Activated CD8-positive, alpha-beta memory T cell treated with anti-CD3 and anti-CD28 coated beads, Interleukin-2, amount 10 ng/mL, durations not matched to agents 7 days and 5 days (primary cell): ENCODE measurements around the gene FGGY. TPM values are rescaled to one million over a fixed set of nuclear protein-coding genes. Genes with fewer than 3 reads are reported as not detected.

Source experiments
- ATAC-seq: fragments of 150-1000 bp; cut with Tn5 transposase; one replicate; pipeline ENCODE4 v1.10.0; 2021; ENCODE audit warnings: moderate library complexity
- CTCF ChIA-PET: fragments of 350-600 bp; sonication (Branson Sonifier 250); formaldehyde crosslinking; loops from one replicate; lab custom pipeline; 2021; ENCODE audit warnings: antibody characterized with exemption; lab: Charles Lee
- DNase-seq: peaks from one replicate; pipeline ENCODE4 v3.0.0-alpha.2; 2020
- H3K27ac Mint-ChIP-seq: one replicate; pipeline ENCODE4 v1.8.0; 2021; ENCODE audit warnings: mild to moderate bottlenecking, mixed read lengths
- H3K27me3 Mint-ChIP-seq: one replicate; pipeline ENCODE4 v1.8.0; 2021; ENCODE audit warnings: mixed read lengths
- H3K36me3 Mint-ChIP-seq: one replicate; pipeline ENCODE4 v1.8.0; 2021; ENCODE audit warnings: mild to moderate bottlenecking, mixed read lengths
- H3K4me1 Mint-ChIP-seq: one replicate; pipeline ENCODE4 v1.8.0; 2021; ENCODE audit warnings: mixed read lengths
- H3K4me3 Mint-ChIP-seq: one replicate; pipeline ENCODE4 v1.8.0; 2021; ENCODE audit warnings: mild to moderate bottlenecking, moderate library complexity, mixed read lengths
- H3K9me3 Mint-ChIP-seq: one replicate; pipeline ENCODE4 v1.8.0; 2022; ENCODE audit warnings: low read depth, mixed read lengths
- total RNA-seq, 2 experiments: library from RNA; stranded (reverse); gene quantifications; one replicate each; pipeline ENCODE4 v1.2.3, GENCODE V29; 2021

Gene FGGY
- total RNA-seq, 2 experiments from 2014 or later, result 15.8 to 16.7 TPM

DNA sequence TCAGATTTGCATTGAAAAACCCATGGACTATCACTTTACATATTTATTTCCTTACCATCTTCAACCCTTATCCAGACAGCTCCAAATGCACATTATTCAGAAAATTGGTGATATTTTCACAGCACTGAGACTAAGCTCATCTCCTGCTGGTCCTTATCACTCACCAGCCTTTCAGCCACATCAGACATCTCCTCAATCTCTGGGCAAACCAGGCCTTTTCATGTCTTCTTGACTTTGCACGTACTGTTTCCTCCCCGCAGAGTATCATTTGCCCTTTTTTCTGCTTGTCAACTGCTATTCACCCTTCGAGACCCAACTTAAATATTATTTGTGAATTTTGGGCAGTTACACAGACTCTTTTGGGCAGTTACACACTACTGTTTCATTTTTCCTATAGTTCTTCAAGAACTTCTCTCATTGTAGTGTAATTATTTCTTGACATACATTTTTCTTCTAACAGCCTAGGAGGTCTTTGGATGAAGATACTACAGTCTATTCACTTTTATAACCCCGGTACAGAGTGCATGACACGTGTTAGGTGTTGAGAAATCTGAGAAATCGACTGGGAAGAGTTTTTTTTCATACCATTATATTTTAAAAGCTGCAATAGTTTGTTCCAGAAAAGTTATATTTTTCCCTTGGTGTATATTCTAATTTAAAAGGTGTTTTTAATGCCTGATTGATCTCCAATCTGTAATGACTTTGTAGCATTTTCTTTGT lies 98.0 kb downstream of the FGGY start:
- ATAC-seq, result no peak
- Mint-ChIP-seq H3K36me3 (no peaks in the 10 kb centered on the region), H3K9me3 (no peaks in the 10 kb centered on the region), H3K4me1 (peaks cover 31% of the 10 kb centered on the region), H3K27me3 (no peaks in the 10 kb centered on the region), H3K4me3 (no peak overlapping the region), H3K27ac (no peak overlapping the region)
- no peak for DNase-seq
- CTCF ChIA-PET, result no interaction called here

DNA sequence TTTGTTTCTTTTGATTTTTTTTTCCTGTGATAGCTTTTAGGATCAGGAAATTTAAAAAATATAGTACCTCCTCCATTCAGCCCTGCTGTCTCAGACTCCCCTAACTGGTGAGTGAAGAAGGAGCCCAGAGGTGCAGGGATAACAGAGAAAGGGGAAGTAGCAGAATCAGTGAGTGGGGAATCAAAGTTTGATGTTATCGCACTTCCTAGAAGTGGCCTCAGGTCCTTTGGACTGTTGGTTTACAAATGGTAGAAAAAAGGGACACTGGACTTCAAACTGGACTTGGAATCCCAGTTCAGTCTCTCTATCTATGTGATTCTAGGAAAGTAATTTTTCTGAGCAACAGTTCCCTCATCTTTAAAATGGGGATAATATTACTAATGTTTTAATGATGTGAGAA lies 99.5 kb downstream of the FGGY start:
- H3K9me3 Mint-ChIP-seq, result no peaks in the 10 kb centered on the region
- no peak overlapping the region for H3K27ac Mint-ChIP-seq
- CTCF ChIA-PET, result no interaction called here
- DNase-seq (no peak), ATAC-seq (no peak)
- H3K36me3 Mint-ChIP-seq, result no peaks in the 10 kb centered on the region
- H3K4me1 Mint-ChIP-seq, result peaks cover 20% of the 10 kb centered on the region
- no peak overlapping the region for H3K4me3 Mint-ChIP-seq
- H3K27me3 Mint-ChIP-seq, result no peaks in the 10 kb centered on the region

DNA sequence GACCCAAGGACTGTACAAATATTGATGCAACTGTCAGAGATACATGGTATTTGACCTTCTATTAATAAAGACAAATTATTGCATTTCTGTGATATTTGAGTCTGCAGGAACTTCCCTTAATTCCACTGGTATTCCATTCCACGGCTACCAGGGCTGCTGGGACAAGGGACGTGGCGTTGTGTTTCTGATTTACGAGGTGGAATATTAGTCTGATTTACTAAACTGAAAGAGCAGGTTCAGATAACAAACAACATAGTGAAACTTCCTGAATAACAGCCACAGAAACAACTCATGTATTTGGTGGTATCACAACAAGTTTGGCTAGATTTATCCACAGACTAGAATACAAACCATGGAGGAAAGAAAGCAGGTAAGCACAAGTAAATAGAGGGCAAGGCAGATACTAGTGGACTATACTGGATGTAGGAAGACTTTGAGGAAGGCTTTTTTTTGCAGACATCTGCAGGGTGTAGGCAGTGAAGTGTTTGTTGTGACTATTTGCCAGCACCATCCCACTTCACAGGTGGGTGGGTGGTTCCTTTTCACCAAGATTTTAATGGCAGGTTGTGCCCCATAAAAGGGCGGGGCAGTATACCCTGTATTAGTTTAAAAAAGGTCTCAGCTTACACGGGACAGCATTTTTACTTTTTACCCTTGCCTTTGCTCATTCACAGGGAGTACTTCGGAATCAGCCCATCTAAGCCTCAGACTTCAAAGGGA lies 100.4 kb downstream of the FGGY start:
- CTCF ChIA-PET, result no interaction called here
- Mint-ChIP-seq H3K4me3 (no peak overlapping the region), H3K36me3 (no peaks in the 10 kb centered on the region), H3K27me3 (no peaks in the 10 kb centered on the region), H3K9me3 (no peaks in the 10 kb centered on the region), H3K4me1 (peaks cover 18% of the 10 kb centered on the region), H3K27ac (no peak overlapping the region)
- no peak for ATAC-seq
- no peak for DNase-seq

DNA sequence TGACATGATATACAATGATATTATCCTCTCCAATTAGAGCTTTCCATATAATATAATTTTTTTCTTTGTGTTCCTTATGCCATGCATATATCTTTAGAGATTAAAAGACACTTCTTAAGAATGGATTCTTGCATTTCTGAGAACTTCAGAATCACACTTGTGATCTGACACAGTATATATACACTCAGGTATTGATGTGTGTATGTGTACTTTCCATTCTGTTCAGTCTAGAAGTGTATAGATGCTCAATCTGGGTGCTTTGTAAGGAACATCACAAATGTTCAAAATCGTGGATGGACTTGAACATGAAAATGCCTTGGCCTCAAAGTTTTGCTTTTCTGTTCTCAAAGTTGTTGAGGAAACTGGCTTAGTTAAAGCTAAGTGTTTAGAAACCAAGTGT lies 102.7 kb downstream of the FGGY start:
- DNase-seq, result no peak
- H3K27me3 Mint-ChIP-seq, result no peaks in the 10 kb centered on the region
- H3K4me3 Mint-ChIP-seq, result no peak overlapping the region
- H3K9me3 Mint-ChIP-seq, result no peaks in the 10 kb centered on the region
- no peak for ATAC-seq
- H3K36me3 Mint-ChIP-seq, result no peaks in the 10 kb centered on the region
- CTCF ChIA-PET, result no interaction called here
- peaks cover 18% of the 10 kb centered on the region for H3K4me1 Mint-ChIP-seq
- no peak overlapping the region for H3K27ac Mint-ChIP-seq

DNA sequence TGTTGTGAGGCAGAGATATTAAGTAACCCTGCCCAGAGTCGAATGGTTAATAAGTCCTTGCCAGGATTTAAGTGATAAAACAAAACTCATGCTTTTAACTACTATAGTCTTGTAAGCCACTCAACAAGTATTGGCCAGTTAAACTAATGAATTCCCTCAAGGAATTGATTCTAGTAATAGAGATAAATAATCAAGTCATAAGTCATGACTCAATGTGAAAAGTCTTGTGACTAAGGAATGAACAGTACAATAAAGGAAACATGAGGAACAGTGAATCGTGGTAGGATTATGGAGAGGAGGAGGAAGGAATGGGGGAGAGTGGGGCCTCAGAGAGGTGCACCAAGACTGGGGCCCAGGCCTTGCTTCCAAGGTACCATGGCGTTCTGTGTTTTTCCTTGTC lies 104.7 kb downstream of the FGGY start:
- H3K4me3 Mint-ChIP-seq, result no peak overlapping the region
- no peaks in the 10 kb centered on the region for H3K9me3 Mint-ChIP-seq
- ATAC-seq, result no peak
- H3K4me1 Mint-ChIP-seq, result peaks cover 9% of the 10 kb centered on the region
- peaks cover 2% of the 10 kb centered on the region for H3K36me3 Mint-ChIP-seq
- no peaks in the 10 kb centered on the region for H3K27me3 Mint-ChIP-seq
- H3K27ac Mint-ChIP-seq, result no peak overlapping the region
- CTCF ChIA-PET, result no interaction called here
- no peak for DNase-seq

DNA sequence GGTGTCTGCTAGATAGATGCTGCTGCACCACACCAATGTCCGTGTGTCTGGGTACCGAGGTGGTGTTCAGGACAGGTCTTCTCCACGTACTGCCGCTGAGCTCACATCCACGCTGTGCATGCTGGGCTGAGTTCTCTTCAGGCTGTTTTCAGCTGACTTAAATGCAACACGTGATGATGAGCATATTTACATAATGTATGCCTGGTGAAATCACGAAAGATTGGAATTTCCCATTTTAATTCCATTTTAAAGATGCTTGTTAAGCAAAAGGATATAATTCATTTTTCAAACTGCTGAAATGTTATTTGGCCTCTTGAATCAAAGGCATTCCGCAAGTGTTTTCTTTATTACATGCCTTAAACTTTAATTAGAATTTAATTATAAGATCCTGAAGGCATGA lies 107.9 kb downstream of the FGGY start:
- H3K36me3 Mint-ChIP-seq, result peaks cover 3% of the 10 kb centered on the region
- H3K27ac Mint-ChIP-seq, result no peak overlapping the region
- H3K27me3 Mint-ChIP-seq, result no peaks in the 10 kb centered on the region
- DNase-seq (no peak), ATAC-seq (no peak)
- CTCF ChIA-PET, result no interaction called here
- H3K4me3 Mint-ChIP-seq, result no peak overlapping the region
- H3K9me3 Mint-ChIP-seq, result no peaks in the 10 kb centered on the region
- peaks cover 3% of the 10 kb centered on the region for H3K4me1 Mint-ChIP-seq

DNA sequence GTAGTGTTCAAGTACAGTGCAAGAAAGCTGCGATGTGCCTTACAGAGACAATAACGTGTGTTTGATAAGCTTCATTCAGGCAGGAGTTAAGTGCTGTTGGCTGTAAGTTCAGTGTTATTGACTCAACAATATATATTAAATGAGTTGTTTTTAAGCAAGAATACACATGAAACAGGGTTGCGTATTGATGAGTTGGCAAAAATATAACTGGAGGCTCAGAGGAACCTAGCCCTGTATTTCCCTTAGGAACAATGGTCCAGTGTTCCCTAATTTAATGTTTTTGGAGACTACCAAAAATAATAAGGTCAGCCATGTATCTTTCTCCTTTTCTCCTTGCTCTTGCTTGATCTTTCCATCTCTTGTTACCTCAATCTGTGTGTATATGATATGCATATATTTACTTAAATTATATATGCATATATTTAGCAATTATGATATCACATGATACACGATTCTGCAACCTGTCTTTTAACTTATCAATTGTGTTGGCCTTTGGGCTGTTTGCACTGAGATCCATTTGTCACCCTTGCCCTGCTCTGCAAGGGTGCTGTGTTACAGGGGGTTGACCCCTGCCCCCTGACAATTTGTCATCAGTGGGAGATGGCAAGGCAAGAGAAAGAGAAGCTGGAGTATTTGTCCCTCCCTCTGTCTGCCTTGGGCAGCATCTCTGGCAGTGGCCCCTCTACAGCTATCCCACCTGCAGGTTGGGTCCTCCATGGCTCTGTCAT lies 109.7 kb downstream of the FGGY start:
- H3K27me3 Mint-ChIP-seq, result no peaks in the 10 kb centered on the region
- no peak overlapping the region for H3K27ac Mint-ChIP-seq
- DNase-seq, result no peak
- H3K36me3 Mint-ChIP-seq, result peaks cover 3% of the 10 kb centered on the region
- peaks cover 6% of the 10 kb centered on the region for H3K4me1 Mint-ChIP-seq
- CTCF ChIA-PET, result no interaction called here
- ATAC-seq, result no peak
- no peaks in the 10 kb centered on the region for H3K9me3 Mint-ChIP-seq
- no peak overlapping the region for H3K4me3 Mint-ChIP-seq

DNA sequence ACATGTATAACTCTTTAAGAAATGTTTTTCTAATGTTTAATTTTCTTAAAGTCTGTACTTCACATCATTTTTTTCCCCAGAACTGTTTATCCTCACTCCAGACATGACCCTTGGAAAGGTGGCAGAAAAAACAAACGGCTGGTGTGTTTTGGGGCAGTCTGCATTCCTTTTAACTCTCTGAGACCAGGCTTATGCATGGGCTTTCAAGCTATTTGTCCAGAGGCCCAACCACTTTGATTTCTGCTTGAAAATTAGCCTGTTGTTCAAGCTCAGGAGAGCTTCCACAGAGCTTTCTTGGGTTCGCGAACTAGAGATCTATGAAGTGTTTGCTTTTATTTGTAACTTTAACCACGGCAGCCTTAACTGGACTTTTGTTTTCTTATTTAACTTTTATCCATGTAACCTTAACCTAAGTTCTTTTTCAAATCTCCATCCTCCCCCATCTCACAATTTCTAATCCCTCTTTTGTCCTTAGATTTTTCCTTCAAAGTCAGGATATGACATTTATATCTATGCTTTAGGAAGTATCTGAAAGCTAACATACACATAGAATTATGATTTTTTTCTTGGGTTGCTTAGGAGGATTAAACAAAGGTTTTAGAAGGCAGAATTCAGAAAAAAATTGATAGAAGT lies 111.8 kb downstream of the FGGY start:
- no peak for ATAC-seq
- H3K9me3 Mint-ChIP-seq, result no peaks in the 10 kb centered on the region
- no peak overlapping the region for H3K27ac Mint-ChIP-seq

DNA sequence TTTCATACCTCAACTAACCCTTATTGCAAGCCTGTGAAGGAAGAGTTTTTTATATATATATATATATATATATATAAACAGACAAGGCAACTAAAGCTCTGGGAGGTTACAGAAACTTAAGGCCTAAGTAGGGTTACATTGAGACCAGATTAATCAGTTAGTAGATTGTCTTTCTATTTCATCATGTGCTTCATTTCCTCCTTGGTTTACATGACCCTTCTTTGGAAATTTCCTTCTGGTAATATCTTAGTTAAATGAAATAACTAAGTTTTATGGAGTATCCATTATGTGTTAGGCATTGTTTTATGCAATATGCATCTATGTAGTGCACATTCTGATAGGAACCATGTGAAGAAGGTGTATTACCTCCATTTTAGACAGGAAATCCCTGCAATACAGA lies 112.7 kb downstream of the FGGY start:
- CTCF ChIA-PET, result no interaction called here
- ATAC-seq (no peak), DNase-seq (no peak)
- Mint-ChIP-seq H3K4me3 (no peak overlapping the region), H3K27ac (no peak overlapping the region), H3K27me3 (no peaks in the 10 kb centered on the region), H3K4me1 (peaks cover 6% of the 10 kb centered on the region), H3K36me3 (peaks cover 3% of the 10 kb centered on the region), H3K9me3 (no peaks in the 10 kb centered on the region)

More for the DNA sequence above, 111.8 kb downstream of the FGGY start:
- H3K27me3 Mint-ChIP-seq, result no peaks in the 10 kb centered on the region
- peaks cover 6% of the 10 kb centered on the region for H3K4me1 Mint-ChIP-seq
- peaks cover 3% of the 10 kb centered on the region for H3K36me3 Mint-ChIP-seq
- CTCF ChIA-PET, result no interaction called here
- H3K4me3 Mint-ChIP-seq, result no peak overlapping the region
- DNase-seq, result no peak

DNA sequence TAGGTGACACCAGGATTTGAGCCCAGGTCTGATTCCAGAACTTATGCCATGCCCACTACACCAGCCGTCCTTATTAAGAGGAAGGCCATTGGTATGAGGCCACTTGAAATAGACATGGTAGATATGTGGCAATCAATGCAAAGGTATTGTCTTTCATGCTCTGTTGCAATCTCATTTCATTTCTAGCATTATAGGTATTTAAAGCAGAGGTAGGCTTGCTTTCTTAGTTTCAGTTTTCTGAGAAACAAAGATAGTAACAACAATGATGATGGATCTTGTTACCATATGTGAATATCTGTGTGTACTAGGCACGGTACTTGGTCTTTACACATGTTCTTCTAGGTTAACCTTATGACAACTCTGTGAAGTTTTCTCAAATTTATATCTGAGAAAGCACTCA lies 113.1 kb downstream of the FGGY start:
- ATAC-seq (no peak), DNase-seq (no peak)
- H3K36me3 Mint-ChIP-seq, result peaks cover 3% of the 10 kb centered on the region
- H3K9me3 Mint-ChIP-seq, result no peaks in the 10 kb centered on the region
- no peak overlapping the region for H3K27ac Mint-ChIP-seq
- H3K27me3 Mint-ChIP-seq, result no peaks in the 10 kb centered on the region
- peaks cover 6% of the 10 kb centered on the region for H3K4me1 Mint-ChIP-seq
- CTCF ChIA-PET, result no interaction called here
- H3K4me3 Mint-ChIP-seq, result no peak overlapping the region

DNA sequence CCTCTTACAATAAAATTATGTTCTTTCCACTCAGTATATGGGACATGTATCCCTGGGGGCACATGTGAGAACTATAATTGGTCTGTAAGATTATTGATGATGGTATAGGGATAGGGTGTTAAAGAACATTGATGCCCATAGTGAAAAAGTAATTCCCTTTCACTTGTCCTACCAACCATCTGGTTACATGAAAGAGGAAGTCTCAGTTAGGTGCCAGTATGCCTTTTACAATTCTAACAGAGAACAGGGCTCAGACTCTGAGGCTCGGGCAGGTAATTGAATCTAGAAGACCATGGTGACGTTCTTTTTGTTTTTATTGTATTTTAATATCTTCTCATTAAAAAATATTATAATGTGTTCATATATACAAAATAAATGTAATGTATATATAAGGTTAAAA lies 113.6 kb downstream of the FGGY start:
- DNase-seq, result no peak
- Mint-ChIP-seq H3K4me3 (no peak overlapping the region), H3K36me3 (peaks cover 3% of the 10 kb centered on the region), H3K27ac (no peak overlapping the region), H3K27me3 (no peaks in the 10 kb centered on the region), H3K9me3 (peaks cover 2% of the 10 kb centered on the region), H3K4me1 (peaks cover 6% of the 10 kb centered on the region)
- no peak for ATAC-seq
- CTCF ChIA-PET, result no interaction called here

DNA sequence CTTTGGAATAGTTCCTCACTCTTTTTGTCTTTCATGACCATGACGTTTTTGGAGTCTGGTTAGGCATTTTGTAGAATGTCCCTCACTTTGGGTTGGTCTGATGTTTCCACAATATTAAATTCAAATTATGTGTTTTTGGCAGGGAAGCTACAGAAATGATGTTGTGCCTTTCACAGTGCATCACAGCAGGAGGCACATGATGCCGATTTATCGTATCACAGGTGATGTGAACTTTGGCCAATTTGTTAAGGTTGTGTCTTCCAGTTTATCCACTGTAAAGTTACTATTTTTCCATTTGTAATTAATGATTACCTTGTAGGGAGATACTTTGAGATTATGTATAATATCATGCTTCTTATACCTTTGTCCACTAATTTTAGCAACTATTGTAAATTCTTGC lies 114.3 kb downstream of the FGGY start:
- CTCF ChIA-PET, result no interaction called here
- Mint-ChIP-seq H3K27ac (no peak overlapping the region), H3K27me3 (no peaks in the 10 kb centered on the region), H3K9me3 (peaks cover 2% of the 10 kb centered on the region), H3K4me1 (peaks cover 6% of the 10 kb centered on the region), H3K36me3 (peaks cover 3% of the 10 kb centered on the region), H3K4me3 (no peak overlapping the region)
- ATAC-seq (no peak), DNase-seq (no peak)

DNA sequence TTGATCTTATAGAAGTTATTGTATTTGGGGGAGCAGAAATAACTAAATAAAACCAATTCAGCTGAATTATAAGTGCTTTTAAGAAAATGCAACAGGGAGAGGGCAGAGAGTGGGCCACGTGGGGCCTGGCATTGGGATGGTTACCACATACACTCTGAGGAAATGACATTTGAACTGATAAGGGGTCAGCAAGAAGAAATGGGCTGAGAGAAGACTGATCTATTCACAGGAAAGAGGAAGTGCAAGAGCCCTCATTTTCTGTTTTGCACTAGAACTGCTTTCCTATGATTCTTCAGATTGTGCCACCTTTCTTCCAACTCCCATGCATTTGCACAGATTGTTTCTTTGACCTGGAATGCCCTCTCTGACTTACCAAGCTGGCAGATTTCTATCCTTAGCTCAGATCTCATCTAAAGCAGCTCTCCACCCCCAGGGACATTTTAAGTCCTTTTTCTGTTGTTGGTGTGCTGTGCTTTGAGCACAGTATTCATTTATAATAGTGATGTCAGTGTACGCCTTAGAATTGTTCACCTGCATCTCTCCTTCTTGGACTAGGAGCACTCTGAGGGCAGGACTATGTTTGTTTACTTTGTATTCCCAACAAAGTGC lies 115.9 kb downstream of the FGGY start:
- DNase-seq, result no peak
- H3K36me3 Mint-ChIP-seq, result peaks cover 2% of the 10 kb centered on the region
- H3K27me3 Mint-ChIP-seq, result no peaks in the 10 kb centered on the region
- no peak overlapping the region for H3K27ac Mint-ChIP-seq
- H3K9me3 Mint-ChIP-seq, result peaks cover 2% of the 10 kb centered on the region
- CTCF ChIA-PET, result no interaction called here
- peaks cover 15% of the 10 kb centered on the region for H3K4me1 Mint-ChIP-seq
- ATAC-seq, result no peak
- no peak overlapping the region for H3K4me3 Mint-ChIP-seq
